ENCODE data around the gene CXCL14.
"Not testable (repeated sequence)": the region's sequence is repeated elsewhere in the genome, so short reads cannot be mapped to it uniquely, and the experiment has no call there.

Gene CXCL14

GRCh38 chr5:135541807-135542502 lies 36.8 kb downstream of the CXCL14 start:
- no peak for DNase-seq

GRCh38 chr5:135539430-135540005 lies 39.3 kb downstream of the CXCL14 start:
- DNase-seq, result no peak

GRCh38 chr5:135538261-135538660 lies 40.5 kb downstream of the CXCL14 start:
- no peak for DNase-seq

- no peak for DNase-seq
These were observed 41.0 kb downstream of the CXCL14 start for GRCh38 chr5:135537745-135538144.

DNA sequence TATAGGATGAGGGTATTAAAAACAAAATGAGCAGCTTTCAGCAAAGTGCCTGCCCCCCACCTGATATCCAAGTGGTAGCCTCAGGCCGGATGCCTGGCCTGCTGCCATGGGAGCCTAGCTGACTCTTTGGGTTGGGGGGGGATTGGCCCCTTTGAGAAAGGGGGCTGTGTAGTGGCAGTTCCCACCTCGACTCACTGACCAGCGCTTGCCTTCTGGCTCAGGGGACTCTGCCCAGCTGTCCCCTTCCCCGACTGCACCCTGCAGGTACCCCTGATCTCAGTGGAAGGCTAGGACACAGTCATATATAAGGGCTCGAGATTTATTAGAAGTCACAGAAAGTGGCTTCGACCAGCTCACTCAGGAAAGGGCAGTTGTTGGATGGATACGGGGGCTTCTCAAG lies 41.5 kb downstream of the CXCL14 start:
- DNase-seq, result no peak

- DNase-seq, result peak; percentile 22
These were observed 42.7 kb downstream of the CXCL14 start, which contains the start of gene NEUROG1 for GRCh38 chr5:135535820-135536801. Gene NEUROG1 (minus strand): TSS chr5:135535964. CDS start chr5:135535690, 274 bp downstream.

- DNase-seq, result no peak
These were observed 43.4 kb downstream of the CXCL14 start for GRCh38 chr5:135535420-135535819.

- peak; percentile 20 for DNase-seq
These were observed 44.0 kb downstream of the CXCL14 start for GRCh38 chr5:135534609-135535419.

DNA sequence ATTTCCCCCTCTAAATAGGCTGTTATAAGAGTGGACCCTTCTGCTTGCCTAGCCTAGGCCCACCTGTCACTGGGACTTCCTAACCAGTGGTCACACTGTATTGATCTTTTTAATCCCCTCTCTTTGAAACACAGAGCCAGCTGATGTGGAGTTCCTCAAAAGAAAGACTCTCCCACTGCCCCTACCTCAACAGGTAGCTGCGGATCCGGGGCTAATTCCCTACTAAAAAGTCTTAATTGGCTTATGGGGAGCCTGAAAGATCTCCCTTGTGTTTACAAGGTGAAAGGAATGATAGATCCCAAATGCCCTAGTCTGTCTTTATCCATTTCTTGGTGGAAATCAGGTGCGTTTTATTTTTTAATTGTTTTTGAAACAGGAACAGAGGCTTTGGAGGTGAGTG lies 45.0 kb downstream of the CXCL14 start:
- DNase-seq, result no peak

GRCh38 chr5:135533334-135533733 lies 45.5 kb downstream of the CXCL14 start:
- DNase-seq, result no peak

DNA sequence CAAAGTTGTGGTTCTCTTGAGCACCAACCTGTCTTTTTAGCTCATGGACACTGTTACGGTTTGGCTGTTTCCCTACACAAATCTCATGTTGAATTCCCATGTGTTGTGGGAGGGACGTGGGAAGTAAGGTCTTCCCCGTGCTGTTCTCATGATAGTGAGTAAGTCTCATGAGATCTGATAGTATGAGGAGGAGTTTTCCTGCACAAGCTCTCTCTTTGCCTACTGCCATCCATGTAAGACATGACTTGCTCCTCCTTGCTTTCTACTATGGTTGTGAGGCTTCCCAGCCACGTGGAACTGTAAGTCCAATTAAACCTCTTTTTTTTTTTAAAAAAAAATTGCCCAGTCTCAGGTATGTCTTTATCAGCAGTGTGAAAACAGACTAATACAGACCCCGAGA lies 49.2 kb downstream of the CXCL14 start:
- DNase-seq, result not testable (repeated sequence)

DNA sequence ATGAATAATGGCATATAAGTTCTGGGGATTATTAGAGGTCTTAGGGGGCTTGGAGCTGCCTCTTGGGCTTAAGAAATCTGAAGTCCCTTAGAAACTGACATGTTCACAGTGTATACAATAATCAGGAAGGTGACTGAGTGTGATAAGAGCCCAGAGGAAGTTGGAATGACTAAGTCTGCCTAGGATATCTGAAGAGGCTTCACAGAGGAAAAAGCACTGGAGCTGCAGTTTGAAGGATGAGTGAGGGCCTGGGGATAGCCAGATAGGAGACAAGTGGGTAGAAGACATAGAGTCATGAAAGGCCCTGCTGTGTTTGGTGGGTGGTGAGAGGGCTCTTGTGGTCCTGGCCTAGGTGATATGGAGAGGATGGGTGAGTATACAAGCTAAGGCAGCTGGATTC lies 51.9 kb downstream of the CXCL14 start:
- DNase-seq, result no peak

GRCh38 chr5:135521964-135522363 lies 56.8 kb downstream of the CXCL14 start:
- DNase-seq, result no peak

Measured in stimulated activated CD4-positive, alpha-beta T cell treated with anti-CD3 and anti-CD28 coated beads, Interleukin-15, amount 100 ng/mL, for 24 hours (primary cell).